H1 (cell line): ENCODE results near the gene TEAD3. TPM values are rescaled to one million over a fixed set of nuclear protein-coding genes. Genes with fewer than 3 reads are reported as not detected.
A peak's percentile ranks its signal among the peaks of the same experiment; 100 is the strongest.

Experiments used
- CEBPB ChIP-seq: IDR thresholded peaks from 2 replicates; pipeline ENCODE4 v1.6.1; 2012; ENCODE audit warnings: low read depth, low read length
- CHD2 ChIP-seq: IDR thresholded peaks from 2 replicates; pipeline ENCODE4 v1.6.1; 2012; ENCODE audit warnings: low read length, improper control_type of control experiment
- CTBP2 ChIP-seq: IDR thresholded peaks from 2 replicates; pipeline ENCODE4 v1.7.0; 2011; ENCODE audit warnings: borderline replicate concordance, mild to moderate bottlenecking, moderate library complexity, mixed read lengths, low read length; ENCODE audit not compliant: insufficient read depth, insufficient read length
- EP300 ChIP-seq, 2 experiments: IDR thresholded peaks; 1 replicate in 1 of 2; 2 replicates in 1 of 2; pipeline ENCODE4 v1.6.1; 2011 to 2012; ENCODE audit warnings: low read depth in 2 of 2, low read length in 2 of 2, mild to moderate bottlenecking in 2 of 2, borderline replicate concordance in 1 of 2, inconsistent platforms in 1 of 2, moderate library complexity in 1 of 2
- KDM5A ChIP-seq: fragments of 200-600 bp; IDR thresholded peaks from 2 replicates; pipeline ENCODE4 v1.7.1; 2012; ENCODE audit warnings: mild to moderate bottlenecking, low read length, inconsistent platforms, mixed read lengths
- POLR2A ChIP-seq, 2 experiments: IDR thresholded peaks; 1 replicate in 1 of 2; 2 replicates in 1 of 2; pipeline ENCODE4 v1.6.1; 2011; ENCODE audit warnings: low read depth in 2 of 2, low read length in 2 of 2, mild to moderate bottlenecking in 2 of 2; ENCODE audit errors: control extremely low read depth in 1 of 2
- RXRA ChIP-seq: IDR thresholded peaks from 2 replicates; pipeline ENCODE4 v1.6.1; 2011; ENCODE audit warnings: low read depth, mild to moderate bottlenecking, low read length, moderate library complexity; ENCODE audit not compliant: insufficient read depth
- SAP30 ChIP-seq: fragments of 300-600 bp; sonication (generic); IDR thresholded peaks from 2 replicates; pipeline ENCODE4 v1.7.1; 2012; ENCODE audit warnings: low read length, moderate library complexity, mild to moderate bottlenecking, inconsistent platforms; ENCODE audit not compliant: insufficient read depth, insufficient replicate concordance
- SIRT6 ChIP-seq: IDR thresholded peaks from one replicate; pipeline ENCODE4 v1.7.1; 2012; ENCODE audit warnings: low read length, inconsistent platforms
- SIX5 ChIP-seq: IDR thresholded peaks from 2 replicates; pipeline ENCODE4 v1.6.1; 2011; ENCODE audit warnings: mild to moderate bottlenecking, low read depth, low read length
- TCF12 ChIP-seq: IDR thresholded peaks from 2 replicates; pipeline ENCODE4 v1.6.1; 2011; ENCODE audit warnings: low read depth, mild to moderate bottlenecking, low read length
- YY1 ChIP-seq: IDR thresholded peaks from 2 replicates; pipeline ENCODE4 v1.6.1; 2011; ENCODE audit warnings: low read depth, mild to moderate bottlenecking, low read length
- polyA plus RNA-seq, 7 experiments: library from polyadenylated mRNA; depleted of rRNA in 3 of 7; stranded (reverse) in 5 of 7; unstranded in 2 of 7; fragments of >200 nt in 5 of 7; fragments of 200-250 nt in 2 of 7; gene quantifications; 1 replicate in 5 of 7; 2 replicates in 1 of 7; 4 replicates in 1 of 7; pipeline versions ENCODE4 v1.2.1 to v1.2.3, GENCODE V29; 2011 to 2013; ENCODE audit warnings: missing spikeins in 2 of 7, mixed read lengths in 2 of 7
- total RNA-seq: library from RNA; stranded (reverse); fragmentation: NEBNext Ultra II Directional; extraction: Animal tissue kit (Norgen Biotek cat#: 25700); gene quantifications from 2 replicates; pipeline ENCODE4 v1.2.1, GENCODE V29; 2021
- TF ChIP-seq, protein P1 (sequence below), 3 experiments: IDR thresholded peaks; 1 replicate in 2 of 3; 2 replicates in 1 of 3; pipeline versions ENCODE4 v1.5.1 to v1.6.1; 2011; ENCODE audit warnings: low read length in 3 of 3, mild to moderate bottlenecking in 3 of 3, inconsistent platforms in 2 of 3, low read depth in 1 of 3, moderate library complexity in 1 of 3; ENCODE audit not compliant: insufficient read depth in 1 of 3; ENCODE audit errors: control extremely low read depth in 1 of 3

Gene TEAD3
- total and polyA plus RNA-seq, 2 of the 8 experiments (the other 6 are each of a cell fraction or from before 2014, with no cell fraction given), result 20.1 to 28.7 TPM

DNA sequence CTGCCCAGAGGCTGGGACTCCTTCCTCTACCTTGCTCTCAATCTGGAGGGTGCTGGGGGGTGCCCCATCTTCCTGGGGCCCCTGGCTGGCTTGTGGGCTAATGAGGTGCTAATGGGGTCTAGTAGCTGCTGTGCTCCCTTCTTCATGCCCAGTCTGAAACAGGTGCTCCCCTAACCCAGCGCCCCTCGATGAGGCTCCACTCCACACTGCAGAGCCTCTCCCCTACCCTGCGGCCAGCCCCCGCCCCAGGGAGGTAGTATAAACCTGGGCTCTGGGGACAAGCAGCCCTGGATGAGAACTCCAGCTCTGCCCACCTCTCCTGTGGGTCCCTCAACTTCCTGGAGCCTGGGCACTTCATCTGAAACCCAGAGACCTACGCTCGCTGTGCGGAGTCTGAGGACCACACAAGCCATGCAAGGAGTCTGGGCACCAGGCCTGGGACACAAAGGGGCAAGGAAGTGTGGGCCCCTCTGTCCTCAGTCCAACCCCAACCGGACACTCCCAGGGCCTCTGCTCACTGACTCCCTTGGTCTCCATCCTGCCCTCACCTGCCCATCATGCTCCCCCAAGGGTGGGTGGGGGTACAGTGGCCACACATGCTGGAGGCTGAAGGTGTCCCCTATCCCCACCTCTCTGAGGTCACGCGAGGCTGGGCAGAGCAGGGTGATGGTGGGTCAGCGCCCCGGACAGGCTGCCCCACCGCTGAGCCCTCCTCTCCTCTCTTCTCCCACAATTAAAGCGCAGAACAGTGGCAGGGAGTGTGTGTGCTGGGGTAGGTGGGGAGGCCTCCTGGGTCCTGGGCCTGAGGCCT lies 22.5 kb downstream of the TEAD3 start (continued):
- TF ChIP-seq, protein P1, sequence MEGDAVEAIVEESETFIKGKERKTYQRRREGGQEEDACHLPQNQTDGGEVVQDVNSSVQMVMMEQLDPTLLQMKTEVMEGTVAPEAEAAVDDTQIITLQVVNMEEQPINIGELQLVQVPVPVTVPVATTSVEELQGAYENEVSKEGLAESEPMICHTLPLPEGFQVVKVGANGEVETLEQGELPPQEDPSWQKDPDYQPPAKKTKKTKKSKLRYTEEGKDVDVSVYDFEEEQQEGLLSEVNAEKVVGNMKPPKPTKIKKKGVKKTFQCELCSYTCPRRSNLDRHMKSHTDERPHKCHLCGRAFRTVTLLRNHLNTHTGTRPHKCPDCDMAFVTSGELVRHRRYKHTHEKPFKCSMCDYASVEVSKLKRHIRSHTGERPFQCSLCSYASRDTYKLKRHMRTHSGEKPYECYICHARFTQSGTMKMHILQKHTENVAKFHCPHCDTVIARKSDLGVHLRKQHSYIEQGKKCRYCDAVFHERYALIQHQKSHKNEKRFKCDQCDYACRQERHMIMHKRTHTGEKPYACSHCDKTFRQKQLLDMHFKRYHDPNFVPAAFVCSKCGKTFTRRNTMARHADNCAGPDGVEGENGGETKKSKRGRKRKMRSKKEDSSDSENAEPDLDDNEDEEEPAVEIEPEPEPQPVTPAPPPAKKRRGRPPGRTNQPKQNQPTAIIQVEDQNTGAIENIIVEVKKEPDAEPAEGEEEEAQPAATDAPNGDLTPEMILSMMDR (IDR thresholded peaks at IDR 0.05; ENCODE audit: control extremely low read depth in 1 of 3, insufficient read depth in 1 of 3, low read depth in 1 of 3, low read length in 3 of 3), result no peak
- no peak for TF ChIP-seq TCF12
- no peak for TF ChIP-seq SIRT6
- TF ChIP-seq RXRA, result no peak
- TF ChIP-seq EP300 (IDR thresholded peaks at IDR 0.05; ENCODE audit: borderline replicate concordance in 1 of 2, low read depth in 2 of 2, low read length in 2 of 2), result no peak
- no peak for TF ChIP-seq SAP30
- no peak for TF ChIP-seq CEBPB
- TF ChIP-seq SIX5, result no peak
- TF ChIP-seq KDM5A, result no peak
- no peak for TF ChIP-seq CTBP2
- TF ChIP-seq CHD2, result no peak
- TF ChIP-seq YY1, result no peak
- peak in 1 of 2 experiments; percentile 83; a peak in 2 of 3 replicates for TF ChIP-seq POLR2A (IDR thresholded peaks at IDR 0.05; ENCODE audit: control extremely low read depth in 1 of 2, low read depth in 2 of 2, low read length in 2 of 2)
